ENCODE data around the gene CALM3. TPM values are rescaled to one million over a fixed set of nuclear protein-coding genes. Genes with fewer than 3 reads are reported as not detected.

CALM3 gene
- total RNA-seq, 1 experiment from 2014 or later = 103 TPM

GRCh38 chr19:46648961-46649960, 48.1 kb downstream of the CALM3 start:
- CTCF ChIA-PET = interaction anchor here (0.6 kb wide), 1 partner anchor 33 kb away, joined by 4 read pairs; no protein-coding TSS in a partner anchor
- Mint-ChIP-seq H3K4me1 (ENCODE audit: insufficient read depth, unreplicated experiment) (no peaks in the 10 kb centered on the region), H3K27me3 (ENCODE audit: insufficient read depth, unreplicated experiment) (peaks cover 23% of the 10 kb centered on the region), H3K4me3 (ENCODE audit: unreplicated experiment) (no peak overlapping the region), H3K27ac (ENCODE audit: low read depth, unreplicated experiment) (no peak overlapping the region), H3K36me3 (ENCODE audit: insufficient read depth, unreplicated experiment) (peaks cover 6% of the 10 kb centered on the region), H3K9me3 (ENCODE audit: unreplicated experiment) (no peaks in the 10 kb centered on the region)
- DNase-seq (ENCODE audit: unreplicated experiment) = no peak
- no TSS peak for BruUV-seq (replicated peaks)
- POLR2A ChIA-PET = no interaction called here
- TF ChIP-seq CTCF (IDR thresholded peaks at IDR 0.05; ENCODE audit: unreplicated experiment) = no peak
- intact Hi-C loops (cut with micrococcal nuclease) = no loop called here

GRCh38 chr19:46650445-46650844, 49.3 kb downstream of the CALM3 start:
- ChIA-PET POLR2A (no interaction called here), CTCF (interaction anchor here (0.6 to 3.4 kb wide), 3 partner anchors 12 to 114 kb away, joined by 3 to 9 read pairs (median 3); no protein-coding TSS in a partner anchor)
- H3K27me3 Mint-ChIP-seq (ENCODE audit: insufficient read depth, unreplicated experiment) = peaks cover 35% of the 10 kb centered on the region
- intact Hi-C loops (cut with micrococcal nuclease) = no loop called here
- no peak overlapping the region for H3K4me3 Mint-ChIP-seq (ENCODE audit: unreplicated experiment)
- H3K4me1 Mint-ChIP-seq (ENCODE audit: insufficient read depth, unreplicated experiment) = no peaks in the 10 kb centered on the region
- DNase-seq (ENCODE audit: unreplicated experiment) = no peak
- H3K27ac Mint-ChIP-seq (ENCODE audit: low read depth, unreplicated experiment) = no peak overlapping the region
- TF ChIP-seq CTCF (IDR thresholded peaks at IDR 0.05; ENCODE audit: unreplicated experiment) = no peak
- BruUV-seq (replicated peaks) = no TSS peak
- H3K9me3 Mint-ChIP-seq (ENCODE audit: unreplicated experiment) = no peaks in the 10 kb centered on the region
- peaks cover 6% of the 10 kb centered on the region for H3K36me3 Mint-ChIP-seq (ENCODE audit: insufficient read depth, unreplicated experiment)

GRCh38 chr19:46654621-46655152, 53.6 kb downstream of the CALM3 start:
- Mint-ChIP-seq H3K4me1 (ENCODE audit: insufficient read depth, unreplicated experiment) (peaks cover 3% of the 10 kb centered on the region), H3K4me3 (ENCODE audit: unreplicated experiment) (no peak overlapping the region)
- no peak for TF ChIP-seq CTCF (IDR thresholded peaks at IDR 0.05; ENCODE audit: unreplicated experiment)

GRCh38 chr19:46656541-46656940, 55.4 kb downstream of the CALM3 start:
- peaks cover 7% of the 10 kb centered on the region for H3K4me1 Mint-ChIP-seq (ENCODE audit: insufficient read depth, unreplicated experiment)
- no peaks in the 10 kb centered on the region for H3K36me3 Mint-ChIP-seq (ENCODE audit: insufficient read depth, unreplicated experiment)
- no peak overlapping the region for H3K4me3 Mint-ChIP-seq (ENCODE audit: unreplicated experiment)
- TF ChIP-seq CTCF (IDR thresholded peaks at IDR 0.05; ENCODE audit: unreplicated experiment) = no peak
- H3K27me3 Mint-ChIP-seq (ENCODE audit: insufficient read depth, unreplicated experiment) = peaks cover 46% of the 10 kb centered on the region
- POLR2A ChIA-PET = no interaction called here
- H3K27ac Mint-ChIP-seq (ENCODE audit: low read depth, unreplicated experiment) = no peak overlapping the region
- H3K9me3 Mint-ChIP-seq (ENCODE audit: unreplicated experiment) = no peaks in the 10 kb centered on the region
- DNase-seq (ENCODE audit: unreplicated experiment) = no peak
- intact Hi-C loops (cut with micrococcal nuclease) = no loop called here
- CTCF ChIA-PET = interaction anchor here (0.6 to 0.7 kb wide), 2 partner anchors 42 to 1133 kb away, joined by 3 to 4 read pairs; no protein-coding TSS in a partner anchor
- BruUV-seq (replicated peaks) = no TSS peak

More at GRCh38 chr19:46654621-46655152, 53.6 kb downstream of the CALM3 start:
- intact Hi-C loops (cut with micrococcal nuclease) = no loop called here
- BruUV-seq (replicated peaks) = no TSS peak
- Mint-ChIP-seq H3K27ac (ENCODE audit: low read depth, unreplicated experiment) (no peak overlapping the region), H3K9me3 (ENCODE audit: unreplicated experiment) (no peaks in the 10 kb centered on the region), H3K36me3 (ENCODE audit: insufficient read depth, unreplicated experiment) (peaks cover 6% of the 10 kb centered on the region), H3K27me3 (ENCODE audit: insufficient read depth, unreplicated experiment) (peaks cover 40% of the 10 kb centered on the region)
- ChIA-PET POLR2A (no interaction called here), CTCF (interaction anchor here (0.7 kb wide), 1 partner anchor 126 kb away, joined by 3 read pairs; no protein-coding TSS in a partner anchor)
- DNase-seq (ENCODE audit: unreplicated experiment) = no peak
